Measurements from ENCODE around the gene TP53I3. TPM values are rescaled to one million over a fixed set of nuclear protein-coding genes. Genes with fewer than 3 reads are reported as not detected.

TP53I3 gene
- total RNA-seq, 2 donors from 2014 or later = 3.1 to 13.0 TPM

DNA sequence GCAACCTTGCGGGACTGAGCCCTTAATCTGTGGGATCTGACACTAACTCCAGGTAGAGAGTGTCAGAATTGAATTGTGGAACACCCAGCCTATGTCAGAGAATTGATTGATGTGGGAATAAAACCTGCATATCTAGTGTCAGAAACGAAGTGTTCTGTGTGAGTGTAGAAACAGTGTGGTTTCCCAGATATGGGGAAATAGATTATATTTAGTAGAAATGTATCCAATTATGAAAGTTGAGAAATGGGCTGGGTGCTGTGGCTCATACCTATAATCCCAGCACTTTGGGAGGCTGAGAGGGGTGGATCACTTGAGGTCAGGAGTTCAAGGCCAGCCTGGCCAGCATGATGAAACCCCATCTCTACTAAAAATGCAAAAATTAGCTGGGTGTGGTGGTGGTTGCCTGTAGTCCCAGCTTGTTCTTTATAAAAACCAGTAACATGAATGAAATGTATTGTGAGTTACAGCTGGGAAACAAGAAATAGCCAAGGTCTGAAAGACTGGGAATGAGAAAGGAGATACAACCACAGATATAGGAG is 4.3 kb upstream of the TP53I3 start:
- DNase-seq (ENCODE audit: low spot score) = no peak
- Histone ChIP-seq H3K27me3 (replicated peaks; ENCODE audit: insufficient read depth) (no peaks in the 10 kb centered on the region), H3K36me3 (no peaks in the 10 kb centered on the region), H3K27ac (no peak overlapping the region), H3K9me3 (no peaks in the 10 kb centered on the region), H3K4me1 (ENCODE audit: control insufficient read depth in 1 of 2, low read depth in 2 of 2) (peaks cover under 1 to 10% of the 10 kb centered on the region in 2 donors), H3K4me3 (no peak overlapping the region)
- TF ChIP-seq CTCF (IDR thresholded peaks at IDR 0.05) = no peak
- ATAC-seq (ENCODE audit: insufficient number of reproducible peaks, low FRiP score, low read depth) = no peak

- H3K27me3 ChIP-seq (replicated peaks; ENCODE audit: insufficient read depth) = no peaks in the 10 kb centered on the region
- no peak for DNase-seq (ENCODE audit: low spot score)
- H3K4me1 ChIP-seq (ENCODE audit: control insufficient read depth in 1 of 2, low read depth in 2 of 2) = peaks cover 7 to 19% of the 10 kb centered on the region in 2 donors
- peaks cover 6% of the 10 kb centered on the region for H3K36me3 ChIP-seq
- no peak for TF ChIP-seq CTCF (IDR thresholded peaks at IDR 0.05)
- H3K27ac ChIP-seq = no peak overlapping the region
- H3K9me3 ChIP-seq = no peaks in the 10 kb centered on the region
- H3K4me3 ChIP-seq = no peak overlapping the region
- no peak for ATAC-seq (ENCODE audit: insufficient number of reproducible peaks, low FRiP score, low read depth)
Observed at GRCh38 chr2:24087032-24087431, 2.4 kb upstream of the TP53I3 start.

DNA sequence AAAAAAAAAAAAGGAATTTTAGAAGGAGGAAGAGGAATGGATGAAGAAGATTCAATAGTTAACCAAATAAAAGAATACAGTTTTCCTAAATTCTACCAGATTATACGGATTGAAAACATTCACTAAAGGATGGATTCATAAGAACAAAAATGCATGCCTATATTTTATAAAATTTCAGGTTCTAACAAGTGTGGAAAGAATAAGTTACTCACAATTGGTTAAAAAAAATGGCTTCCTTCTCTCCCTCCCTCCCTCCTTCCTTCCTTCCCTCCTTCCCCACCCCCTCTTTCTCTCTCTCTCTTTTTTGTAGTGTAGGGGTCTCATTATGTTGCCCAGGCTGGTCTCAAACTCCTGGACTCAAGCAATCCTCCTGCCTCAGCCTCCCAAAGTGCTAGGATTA is 1.6 kb upstream of the TP53I3 start:
- H3K4me3 ChIP-seq = no peak overlapping the region
- no peak overlapping the region for H3K27ac ChIP-seq
- H3K4me1 ChIP-seq (ENCODE audit: control insufficient read depth in 1 of 2, low read depth in 2 of 2) = peaks cover 7 to 19% of the 10 kb centered on the region in 2 donors
- DNase-seq (ENCODE audit: low spot score) = no peak
- H3K27me3 ChIP-seq (replicated peaks; ENCODE audit: insufficient read depth) = no peaks in the 10 kb centered on the region
- no peaks in the 10 kb centered on the region for H3K9me3 ChIP-seq
- no peak for TF ChIP-seq CTCF (IDR thresholded peaks at IDR 0.05)
- no peak for ATAC-seq (ENCODE audit: insufficient number of reproducible peaks, low FRiP score, low read depth)
- H3K36me3 ChIP-seq = peaks cover 7% of the 10 kb centered on the region

DNA sequence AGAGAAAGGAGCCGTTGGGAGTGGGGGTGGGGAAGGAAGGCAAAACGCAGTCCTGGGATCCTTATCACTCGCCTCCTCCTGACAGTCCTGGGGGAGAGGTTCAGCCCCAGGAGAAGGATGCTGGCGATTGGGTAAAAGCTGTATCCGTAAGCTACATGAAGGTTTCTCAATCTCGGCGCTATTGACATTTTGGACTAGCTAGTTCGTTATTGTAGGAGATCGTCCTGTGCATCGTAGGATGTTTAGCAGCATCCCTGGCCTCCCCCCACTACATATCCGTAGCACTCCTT is 511 bp upstream of the TP53I3 start:
- TF ChIP-seq CTCF (IDR thresholded peaks at IDR 0.05) = no peak
- ATAC-seq (ENCODE audit: insufficient number of reproducible peaks, low FRiP score, low read depth) = no peak
- no peaks in the 10 kb centered on the region for H3K9me3 ChIP-seq

GRCh38 chr2:24083567-24084385 is 858 bp downstream of the TP53I3 start:
- peaks cover 7% of the 10 kb centered on the region for H3K36me3 ChIP-seq
- ATAC-seq (ENCODE audit: insufficient number of reproducible peaks, low FRiP score, low read depth) (peak; percentile 24), DNase-seq (ENCODE audit: low spot score) (no peak)
- H3K4me3 ChIP-seq = peak overlapping the region; percentile 74
- peaks cover 7 to 19% of the 10 kb centered on the region in 2 donors for H3K4me1 ChIP-seq (ENCODE audit: control insufficient read depth in 1 of 2, low read depth in 2 of 2)
- TF ChIP-seq CTCF (IDR thresholded peaks at IDR 0.05) = no peak
- H3K9me3 ChIP-seq = no peaks in the 10 kb centered on the region
- no peaks in the 10 kb centered on the region for H3K27me3 ChIP-seq (replicated peaks; ENCODE audit: insufficient read depth)
- peak overlapping the region; percentile 81 to 87 for H3K27ac ChIP-seq

More for the DNA sequence above, 511 bp upstream of the TP53I3 start:
- H3K4me3 ChIP-seq = peak overlapping the region; percentile 74
- no peak for DNase-seq (ENCODE audit: low spot score)
- H3K27ac ChIP-seq = peak overlapping the region; percentile 81 to 87
- H3K36me3 ChIP-seq = peaks cover 7% of the 10 kb centered on the region
- H3K4me1 ChIP-seq (ENCODE audit: control insufficient read depth in 1 of 2, low read depth in 2 of 2) = peaks cover 7 to 19% of the 10 kb centered on the region in 2 donors
- H3K27me3 ChIP-seq (replicated peaks; ENCODE audit: insufficient read depth) = no peaks in the 10 kb centered on the region
